Activated T-cell treated with anti-CD3 and anti-CD28 coated beads, Interleukin-2, amount 50 U/mL, for 72 hours (primary cell): ENCODE results near the gene SKI. TPM values are rescaled to one million over a fixed set of nuclear protein-coding genes. Genes with fewer than 3 reads are reported as not detected.

Experiments used
- ATAC-seq, 2 donors: fragments of 150-1000 bp; cut with Tn5 transposase; replicated peaks in 1 of 2; 2 replicates each; pipeline ENCODE4 v1.10.0; 2021; ENCODE audit warnings: moderate library complexity in 2 of 2, mild to moderate bottlenecking in 1 of 2
- DNase-seq, 2 donors: peaks; one replicate each; pipeline ENCODE4 v3.0.0; 2021 to 2022; ENCODE audit warnings: mixed read lengths in 1 of 2
- H3K27ac Mint-ChIP-seq: one replicate; pipeline ENCODE4 v1.8.0; 2022; ENCODE audit warnings: mild to moderate bottlenecking, moderate library complexity, mixed read lengths
- H3K27me3 Mint-ChIP-seq: one replicate; pipeline ENCODE4 v1.8.0; 2022; ENCODE audit warnings: low read depth, mixed read lengths
- H3K36me3 Mint-ChIP-seq, 2 donors: one replicate each; pipeline ENCODE4 v1.8.0; 2022; ENCODE audit warnings: mixed read lengths in 2 of 2, mild to moderate bottlenecking in 1 of 2; ENCODE audit not compliant: insufficient read depth in 2 of 2
- H3K4me1 Mint-ChIP-seq: one replicate; pipeline ENCODE4 v1.8.0; 2022; ENCODE audit warnings: low read depth, mixed read lengths
- H3K4me3 Mint-ChIP-seq, 2 donors: one replicate each; pipeline ENCODE4 v1.8.0; 2022; ENCODE audit warnings: mild to moderate bottlenecking in 2 of 2, mixed read lengths in 2 of 2, moderate library complexity in 2 of 2
- H3K9me3 Mint-ChIP-seq, 2 donors: one replicate each; pipeline ENCODE4 v1.8.0; 2022; ENCODE audit warnings: mixed read lengths in 2 of 2
- total RNA-seq, 2 donors: library from RNA; stranded (reverse); gene quantifications; one replicate each; pipeline ENCODE4 v1.2.3, GENCODE V29; 2022

SKI gene
- total RNA-seq, 2 donors from 2014 or later: 28.5 to 32.3 TPM

DNA sequence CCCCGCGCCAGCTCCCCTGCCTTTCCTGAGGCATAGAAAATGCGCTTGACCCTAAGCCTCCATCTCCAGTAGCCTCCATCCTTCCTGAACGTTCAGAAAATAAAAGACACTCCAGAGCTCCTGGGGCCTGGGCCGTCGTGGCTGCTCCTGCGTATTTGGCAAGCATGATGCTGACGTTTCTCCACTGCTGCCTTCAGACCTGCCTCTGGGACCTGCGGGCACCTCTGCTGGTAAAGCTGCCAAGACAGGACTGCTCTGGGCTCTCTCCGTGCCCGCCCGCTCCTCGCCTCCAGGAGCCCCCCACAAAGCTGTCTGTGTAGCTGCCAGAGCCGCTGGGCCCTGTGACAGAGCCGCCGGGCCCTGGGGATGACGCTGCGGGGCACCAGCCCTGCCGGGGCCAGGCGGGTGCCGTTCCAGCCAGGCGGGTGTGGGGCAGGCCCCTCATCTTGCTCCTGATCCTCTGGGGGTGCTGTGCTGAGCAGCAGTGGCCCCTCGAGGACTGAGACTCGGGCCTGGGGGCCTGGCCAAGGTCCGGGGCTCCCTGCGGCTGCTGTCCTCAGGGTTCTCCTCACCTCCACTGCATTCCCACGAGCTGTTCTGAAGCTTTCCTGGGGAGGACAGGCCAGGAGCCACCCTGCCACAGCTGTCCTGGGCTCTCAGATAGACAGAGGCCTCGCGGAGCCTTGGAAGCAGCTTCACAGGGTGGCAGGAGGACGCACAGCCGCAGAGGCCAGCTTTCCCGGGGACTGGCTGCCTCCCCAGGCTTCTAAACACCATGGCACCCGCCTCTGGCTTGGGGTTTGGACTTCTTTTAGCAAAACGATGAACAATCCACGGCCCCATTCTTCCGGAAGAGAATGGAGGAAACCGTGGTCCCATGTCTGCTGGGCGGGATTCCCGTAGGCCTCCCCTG is 115.2 kb downstream of the SKI start:
- DNase-seq (no peak), ATAC-seq (no peak)
- Mint-ChIP-seq H3K27me3 (no peaks in the 10 kb centered on the region), H3K27ac (no peak overlapping the region), H3K4me1 (no peaks in the 10 kb centered on the region), H3K9me3 (no peaks in the 10 kb centered on the region), H3K4me3 (no peak overlapping the region), H3K36me3 (no peaks in the 10 kb centered on the region)

DNA sequence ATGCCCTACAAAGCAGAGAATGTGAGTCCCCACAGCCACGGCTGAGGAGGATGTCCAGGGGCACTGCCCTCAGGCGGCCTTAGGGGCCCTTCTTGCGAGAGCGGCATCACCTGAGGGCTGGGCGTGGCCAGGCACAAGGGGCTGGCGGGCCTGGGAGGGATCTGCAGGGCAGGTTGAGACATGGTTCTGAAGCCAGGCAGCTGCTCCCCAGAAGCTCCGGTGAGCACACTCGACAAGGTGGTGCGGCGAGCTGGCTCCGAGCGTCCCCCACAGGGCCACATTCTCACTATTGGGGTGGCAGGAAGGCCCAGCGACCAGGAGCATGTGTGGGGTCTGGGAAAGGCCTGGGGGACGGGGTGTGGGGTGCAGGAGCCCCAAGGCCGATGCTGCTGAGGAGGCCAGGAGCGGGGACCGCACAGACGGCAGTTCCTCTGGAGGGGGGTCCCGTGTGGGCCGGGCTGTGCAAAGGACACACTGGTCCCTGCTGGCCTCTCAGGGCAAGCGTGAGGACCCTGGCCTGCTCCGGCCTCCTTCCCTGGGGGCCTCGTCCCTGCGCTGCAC is 116.1 kb downstream of the SKI start:
- Mint-ChIP-seq H3K36me3 (no peaks in the 10 kb centered on the region), H3K27me3 (no peaks in the 10 kb centered on the region), H3K4me3 (no peak overlapping the region), H3K27ac (no peak overlapping the region), H3K4me1 (no peaks in the 10 kb centered on the region), H3K9me3 (no peaks in the 10 kb centered on the region)
- ATAC-seq (no peak), DNase-seq (no peak)

DNA sequence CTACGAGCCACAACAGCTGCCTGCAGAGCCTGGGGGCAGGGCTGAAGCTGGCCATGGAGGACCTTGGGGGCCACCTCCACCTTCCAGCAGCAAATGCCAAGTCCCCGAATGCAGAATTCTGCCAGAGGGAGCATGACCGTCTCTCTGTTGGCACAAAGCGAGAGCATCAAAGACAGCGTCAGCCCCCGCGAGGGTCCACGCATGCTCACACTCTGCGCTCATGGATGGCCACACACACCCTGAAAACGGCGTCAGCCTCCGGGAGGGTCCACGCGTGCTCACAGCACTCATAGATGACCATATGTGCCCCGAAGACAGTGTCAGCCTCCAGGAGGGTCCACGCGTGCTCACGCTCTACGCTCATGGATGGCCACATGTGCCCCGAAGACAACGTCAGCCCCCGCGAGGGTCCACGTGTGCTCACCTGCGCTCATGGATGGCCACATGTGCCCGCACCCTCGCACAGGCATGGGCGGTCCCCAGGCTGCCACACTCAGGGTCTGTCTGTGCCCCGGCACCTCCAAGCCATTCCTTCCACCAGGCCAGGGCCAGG is 116.7 kb downstream of the SKI start:
- H3K9me3 Mint-ChIP-seq: no peaks in the 10 kb centered on the region
- no peak overlapping the region for H3K27ac Mint-ChIP-seq
- no peak for ATAC-seq
- H3K27me3 Mint-ChIP-seq: no peaks in the 10 kb centered on the region
- H3K36me3 Mint-ChIP-seq: no peaks in the 10 kb centered on the region
- H3K4me1 Mint-ChIP-seq: no peaks in the 10 kb centered on the region
- DNase-seq: no peak
- H3K4me3 Mint-ChIP-seq: no peak overlapping the region

DNA sequence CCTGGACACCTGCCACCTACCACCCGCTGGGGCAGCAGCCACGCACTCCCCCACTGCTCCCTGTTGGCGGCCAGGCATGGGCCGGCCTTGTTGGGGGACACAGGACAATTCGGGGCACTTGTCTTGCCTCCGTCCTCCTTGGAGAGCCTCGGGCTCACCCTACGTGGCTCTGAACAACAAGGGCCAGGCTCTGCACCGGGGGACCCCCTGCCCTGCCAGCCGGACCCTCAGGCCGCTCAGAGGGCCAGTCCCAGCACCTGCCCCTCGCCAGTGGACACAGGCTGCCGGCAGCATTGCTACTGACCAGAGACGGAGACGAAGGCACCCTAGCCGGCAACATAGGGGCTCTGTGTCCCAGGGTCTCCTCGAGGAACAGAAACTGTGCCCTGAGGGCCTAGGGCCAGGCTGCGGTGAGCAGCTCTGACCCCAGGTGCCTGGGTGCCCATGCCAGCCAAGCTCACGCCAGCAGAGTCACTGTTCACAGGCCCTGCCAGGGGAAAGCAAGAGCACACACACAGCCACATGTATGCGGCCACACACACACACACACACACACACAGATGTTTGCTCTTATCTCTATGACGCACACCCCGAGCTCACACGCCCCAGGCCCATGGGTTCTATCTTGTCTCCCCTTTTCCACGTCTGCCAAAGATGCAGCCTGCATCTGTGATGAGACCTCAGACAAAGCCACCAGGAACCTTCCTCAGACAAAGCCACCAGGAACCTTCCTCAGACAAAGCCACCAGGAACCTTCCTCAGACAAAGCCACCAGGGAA is 117.4 kb downstream of the SKI start:
- Mint-ChIP-seq H3K27me3 (no peaks in the 10 kb centered on the region), H3K27ac (no peak overlapping the region), H3K36me3 (no peaks in the 10 kb centered on the region), H3K9me3 (no peaks in the 10 kb centered on the region), H3K4me1 (no peaks in the 10 kb centered on the region), H3K4me3 (no peak overlapping the region)
- no peak for ATAC-seq
- DNase-seq: no peak

DNA sequence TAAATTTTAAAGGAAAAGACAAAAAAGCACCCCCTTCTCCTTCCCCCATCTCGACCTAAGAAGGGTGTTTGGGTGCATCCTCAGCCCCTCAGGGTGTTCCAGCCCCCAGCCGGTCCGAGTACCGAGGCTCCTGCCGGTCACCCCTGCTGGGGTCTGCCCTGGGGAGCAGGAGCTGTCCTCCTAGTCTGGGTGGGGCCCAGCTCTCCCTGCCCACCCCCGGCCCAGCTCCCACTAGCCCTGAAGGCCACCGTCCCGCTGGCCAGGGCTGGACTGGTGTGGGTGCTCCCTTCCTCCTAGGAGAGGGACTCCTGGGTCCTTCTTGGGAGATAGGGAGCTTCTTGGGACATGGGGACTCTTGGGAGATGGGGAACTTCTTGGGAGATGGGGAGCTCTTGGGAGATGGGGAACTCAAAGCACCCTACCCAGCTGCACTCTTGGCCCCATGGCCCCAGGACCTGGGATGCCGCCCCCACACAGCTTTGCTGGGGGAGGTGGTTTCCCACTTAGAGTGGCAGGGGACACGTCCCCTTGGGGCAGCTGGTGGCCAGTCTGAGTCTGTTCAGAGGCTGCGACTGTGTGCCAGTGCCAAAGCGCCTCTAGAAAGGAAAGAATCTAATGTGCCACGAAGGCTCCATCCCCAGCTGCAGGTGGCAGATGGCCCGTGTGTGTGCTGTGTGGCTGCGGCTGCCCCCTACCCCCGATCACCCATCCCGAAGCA is 118.7 kb downstream of the SKI start:
- H3K4me3 Mint-ChIP-seq: no peak overlapping the region
- no peaks in the 10 kb centered on the region for H3K4me1 Mint-ChIP-seq
- DNase-seq (no peak), ATAC-seq (no peak)
- no peak overlapping the region for H3K27ac Mint-ChIP-seq
- H3K27me3 Mint-ChIP-seq: no peaks in the 10 kb centered on the region
- no peaks in the 10 kb centered on the region for H3K9me3 Mint-ChIP-seq
- H3K36me3 Mint-ChIP-seq: no peaks in the 10 kb centered on the region

DNA sequence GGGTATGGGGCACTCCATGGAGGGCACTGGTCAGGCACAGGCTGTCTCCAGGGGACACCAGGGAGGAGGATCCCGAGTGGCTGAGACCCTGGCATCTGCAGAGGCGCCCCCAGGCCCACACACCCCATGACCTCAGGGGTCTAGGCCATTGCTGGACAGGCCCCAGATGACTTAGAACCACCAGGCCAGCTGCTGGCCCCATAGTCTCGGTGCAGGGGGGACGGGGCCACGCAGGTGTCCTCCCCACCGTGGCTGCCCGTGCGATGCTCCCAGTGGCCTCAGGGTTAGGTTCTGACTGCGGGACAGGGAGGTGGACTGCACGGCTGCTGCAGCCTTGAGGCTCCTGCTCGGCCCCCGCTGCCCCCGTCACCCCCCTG is 119.3 kb downstream of the SKI start:
- ATAC-seq: no peak
- Mint-ChIP-seq H3K27me3 (no peaks in the 10 kb centered on the region), H3K4me3 (no peak overlapping the region), H3K27ac (no peak overlapping the region), H3K4me1 (no peaks in the 10 kb centered on the region), H3K9me3 (no peaks in the 10 kb centered on the region), H3K36me3 (no peaks in the 10 kb centered on the region)
- no peak for DNase-seq

DNA sequence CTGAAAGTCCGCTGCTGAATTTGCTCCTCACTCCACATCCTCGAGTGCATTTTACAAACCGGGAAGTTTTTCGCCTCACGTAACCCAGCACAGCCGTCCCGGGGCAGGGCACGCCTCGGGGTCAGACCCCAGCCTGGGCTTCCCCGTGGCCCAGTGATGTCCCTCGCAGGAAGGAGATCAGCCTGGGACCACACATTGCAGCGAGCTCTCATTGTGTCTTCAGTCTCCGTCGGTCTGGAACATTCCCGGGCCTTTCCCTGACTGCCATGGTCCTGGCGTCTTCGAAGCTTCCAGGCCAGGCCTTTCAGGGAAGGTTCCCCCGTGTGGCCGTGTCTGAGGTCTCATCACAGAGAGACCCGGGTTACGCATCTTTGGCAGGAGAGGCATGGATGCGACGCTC is 119.8 kb downstream of the SKI start:
- H3K9me3 Mint-ChIP-seq: no peaks in the 10 kb centered on the region
- no peak overlapping the region for H3K27ac Mint-ChIP-seq
- H3K36me3 Mint-ChIP-seq: no peaks in the 10 kb centered on the region
- ATAC-seq: no peak
- DNase-seq: no peak
- no peak overlapping the region for H3K4me3 Mint-ChIP-seq
- no peaks in the 10 kb centered on the region for H3K4me1 Mint-ChIP-seq
- H3K27me3 Mint-ChIP-seq: no peaks in the 10 kb centered on the region

DNA sequence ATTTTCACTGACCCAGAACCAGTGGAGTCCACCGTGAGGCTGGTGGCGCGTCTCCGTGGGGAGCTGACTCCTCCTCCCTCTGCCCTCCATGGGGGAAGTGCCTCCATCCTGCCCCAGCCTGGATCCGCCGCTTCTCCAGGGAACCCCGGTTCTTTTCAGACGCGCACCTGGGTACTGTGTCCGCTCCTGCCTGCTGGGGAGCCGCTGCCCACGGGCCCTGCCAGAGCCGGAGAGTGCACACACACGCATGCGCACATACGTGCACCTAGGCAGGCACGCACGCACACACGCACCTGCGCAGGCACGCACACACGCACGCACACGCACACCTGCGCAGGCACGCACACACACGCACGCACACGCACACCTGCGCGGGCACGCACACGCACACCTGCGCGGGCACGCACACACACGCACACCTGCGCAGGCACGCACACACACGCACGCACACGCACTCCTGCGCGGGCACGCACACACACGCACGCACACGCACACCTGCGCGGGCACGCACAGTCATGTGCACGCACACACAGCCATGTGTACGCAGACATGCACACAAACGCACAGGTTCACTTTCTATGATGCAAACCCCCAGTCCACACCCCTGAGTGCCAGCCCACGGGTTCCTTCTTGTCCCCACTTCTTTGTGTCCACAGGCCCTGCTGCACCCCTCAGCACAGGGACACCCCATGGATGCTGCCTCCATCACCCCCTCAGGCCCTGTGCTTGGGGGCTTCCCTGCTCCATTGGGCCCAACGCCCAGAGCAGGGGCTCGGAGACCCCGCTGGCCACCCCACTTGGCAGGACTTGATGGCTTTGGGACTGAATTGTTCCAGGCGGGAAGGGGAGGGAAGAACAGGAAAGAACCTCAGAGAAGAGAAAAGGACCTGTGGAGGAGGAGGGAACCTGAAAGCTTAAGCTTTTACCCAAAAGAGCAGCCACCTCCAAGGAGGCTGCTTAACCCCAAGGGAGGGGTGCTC is 120.5 kb downstream of the SKI start:
- no peak overlapping the region for H3K4me3 Mint-ChIP-seq
- H3K9me3 Mint-ChIP-seq: no peaks in the 10 kb centered on the region
- no peaks in the 10 kb centered on the region for H3K36me3 Mint-ChIP-seq
- H3K27ac Mint-ChIP-seq: no peak overlapping the region
- no peaks in the 10 kb centered on the region for H3K27me3 Mint-ChIP-seq
- DNase-seq: no peak
- no peak for ATAC-seq
- no peaks in the 10 kb centered on the region for H3K4me1 Mint-ChIP-seq

DNA sequence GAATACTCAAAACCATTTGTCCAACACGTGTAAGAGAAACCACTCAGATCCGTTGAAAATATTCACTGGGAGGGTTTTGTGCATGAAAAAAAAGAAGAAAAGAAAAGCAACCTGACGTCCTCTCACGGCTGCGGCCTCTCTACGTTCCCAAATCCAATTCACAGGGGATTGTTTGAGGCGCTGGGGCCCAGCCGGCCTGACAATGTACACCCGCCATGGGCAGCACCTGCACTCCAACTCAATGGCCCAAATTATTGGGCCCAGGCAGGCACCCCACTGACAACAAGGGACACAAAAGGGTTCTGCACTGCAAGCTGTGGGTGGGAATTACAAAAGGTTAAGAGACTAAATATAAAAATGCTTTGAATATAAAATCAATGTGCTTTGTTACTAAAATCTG is 121.7 kb downstream of the SKI start:
- ATAC-seq: no peak
- H3K9me3 Mint-ChIP-seq: no peaks in the 10 kb centered on the region
- H3K36me3 Mint-ChIP-seq: no peaks in the 10 kb centered on the region

DNA sequence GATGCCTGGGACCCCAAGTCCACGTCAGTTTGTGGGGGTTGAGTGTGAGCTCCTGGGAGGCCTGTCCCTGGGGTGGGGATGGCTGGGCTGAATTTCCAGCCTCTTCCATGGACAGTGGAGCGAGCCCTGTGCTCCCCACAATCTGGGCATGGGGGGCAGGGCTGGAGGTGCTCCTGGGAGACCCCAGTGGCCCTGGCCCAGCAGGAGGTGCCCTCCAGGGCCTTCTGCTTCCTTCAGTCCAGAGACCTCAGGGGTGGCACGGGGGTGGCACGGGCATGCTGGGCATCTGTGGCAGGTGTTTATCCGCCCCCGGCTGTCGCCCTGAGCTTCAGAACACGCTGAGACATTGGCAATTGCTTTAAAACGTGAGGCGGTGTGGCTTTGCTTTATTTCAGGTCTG is 122.4 kb downstream of the SKI start:
- H3K4me3 Mint-ChIP-seq: no peak overlapping the region
- DNase-seq: no peak

More for the DNA sequence above, 121.7 kb downstream of the SKI start:
- H3K4me1 Mint-ChIP-seq: no peaks in the 10 kb centered on the region
- no peak overlapping the region for H3K4me3 Mint-ChIP-seq
- H3K27me3 Mint-ChIP-seq: no peaks in the 10 kb centered on the region
- no peak overlapping the region for H3K27ac Mint-ChIP-seq
- DNase-seq: no peak

DNA sequence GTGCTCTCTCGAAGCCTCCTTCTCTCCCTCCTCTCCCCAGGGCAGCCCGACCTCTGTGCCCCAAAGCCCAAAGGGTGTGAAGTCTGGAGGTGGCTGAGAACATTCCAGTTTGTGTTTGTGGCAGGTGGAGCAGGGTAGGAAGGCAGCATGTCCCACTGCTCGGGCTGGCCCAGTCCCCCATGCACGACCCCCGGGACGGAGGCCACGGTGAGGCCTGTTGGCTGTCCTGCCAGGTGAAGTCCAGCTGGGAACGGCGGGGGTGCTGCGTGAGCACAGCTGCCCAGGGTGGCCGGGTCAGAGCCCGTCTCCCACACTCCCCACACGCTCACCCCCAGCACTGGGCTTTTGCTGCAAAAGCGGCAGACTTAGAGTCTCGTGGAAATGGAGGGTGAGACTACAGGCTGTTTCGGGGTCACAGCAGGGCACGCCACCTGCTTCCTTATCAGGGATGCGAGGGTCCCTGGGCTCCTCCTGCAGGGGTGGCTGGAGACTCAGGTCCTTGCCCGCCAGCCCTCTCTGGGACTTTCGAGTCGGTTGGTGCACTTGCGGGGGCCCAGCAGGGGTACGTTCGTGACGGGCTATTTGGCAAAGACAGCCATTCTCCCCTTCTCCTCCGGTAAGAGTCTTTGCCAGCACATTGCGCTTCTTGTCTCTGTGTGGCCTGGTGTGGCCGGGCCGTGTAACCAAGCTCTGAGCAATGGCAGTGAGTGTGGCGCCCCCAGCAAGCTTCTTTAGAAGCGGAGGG is 123.0 kb downstream of the SKI start:
- Mint-ChIP-seq H3K36me3 (no peaks in the 10 kb centered on the region), H3K4me1 (no peaks in the 10 kb centered on the region), H3K9me3 (no peaks in the 10 kb centered on the region), H3K4me3 (no peak overlapping the region), H3K27ac (no peak overlapping the region), H3K27me3 (no peaks in the 10 kb centered on the region)
- ATAC-seq (no peak), DNase-seq (no peak)

More for the DNA sequence above, 122.4 kb downstream of the SKI start:
- Mint-ChIP-seq H3K36me3 (no peaks in the 10 kb centered on the region), H3K27ac (no peak overlapping the region), H3K27me3 (no peaks in the 10 kb centered on the region), H3K9me3 (no peaks in the 10 kb centered on the region), H3K4me1 (no peaks in the 10 kb centered on the region)
- no peak for ATAC-seq
